Tibial nerve (tissue), 4 donors: ENCODE measurements around the gene GADD45G.

ENCODE experiments used
- CTCF ChIP-seq, 5 experiments: fragments of 200-600 bp in 3 of 5; fragments of 450-650 bp in 2 of 5; sonication (generic) in 3 of 5; IDR thresholded peaks; one replicate each; pipeline ENCODE4 v1.5.1; 2016 to 2019; ENCODE audit warnings: antibody characterized with exemption in 5 of 5, mild to moderate bottlenecking in 3 of 5, moderate library complexity in 2 of 5
- EP300 ChIP-seq, 2 donors: sonication (generic); formaldehyde crosslinking; IDR thresholded peaks; one replicate each; pipeline ENCODE4 v1.6.1; 2017; ENCODE audit warnings: antibody characterized with exemption in 2 of 2, mild to moderate bottlenecking in 1 of 2
- POLR2A ChIP-seq, 2 donors: fragments of 450-650 bp; IDR thresholded peaks; one replicate each; pipeline ENCODE4 v1.6.1; 2017; ENCODE audit warnings: antibody characterized with exemption in 2 of 2, mild to moderate bottlenecking in 2 of 2, moderate library complexity in 2 of 2

DNA sequence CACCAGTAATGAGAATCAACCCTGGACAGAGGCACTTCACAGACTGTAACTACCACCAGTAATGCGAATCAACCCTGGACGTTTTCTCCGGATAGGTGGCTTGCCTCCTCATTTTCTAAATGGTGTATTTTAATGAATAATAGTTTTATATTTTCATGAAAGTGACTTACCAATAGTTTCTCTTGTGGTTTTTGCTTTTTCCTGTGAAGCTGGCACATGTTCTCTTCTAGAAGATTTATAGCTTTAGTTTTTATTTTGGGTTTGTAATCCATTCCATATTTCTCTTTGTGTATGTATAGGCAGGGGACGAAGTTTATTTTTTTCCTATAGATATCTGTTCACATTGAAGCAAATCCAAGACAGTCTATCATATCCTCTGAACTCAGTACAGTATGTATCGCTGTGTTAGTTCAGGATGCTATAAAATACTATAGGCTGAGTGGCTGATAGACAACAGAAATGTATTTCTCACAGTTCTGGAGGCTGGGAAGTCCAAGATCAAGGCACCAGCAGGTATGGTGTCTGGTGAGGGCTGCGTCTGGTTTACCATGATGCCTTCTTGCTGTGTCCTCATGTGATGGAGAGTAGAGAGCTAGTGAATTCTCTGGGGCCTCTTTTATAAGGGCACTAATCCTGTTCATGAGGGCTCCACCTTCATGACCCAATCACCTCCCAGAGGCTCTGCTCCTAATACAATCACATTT lies 46.5 kb upstream of the GADD45G start:
- TF ChIP-seq CTCF (IDR thresholded peaks at IDR 0.05) (no peak), POLR2A (IDR thresholded peaks at IDR 0.05) (no peak), EP300 (IDR thresholded peaks at IDR 0.05) (no peak)
